Endothelial cell of umbilical vein (primary cell): Measurements from ENCODE around the gene PSAPL1.

Experiments used
- TF ChIP-seq, protein P1 (sequence below), 2 donors: IDR thresholded peaks; 1 replicate in 1 of 2; 2 replicates in 1 of 2; pipeline ENCODE4 v1.5.1; 2011; ENCODE audit warnings: low read length in 2 of 2, mild to moderate bottlenecking in 2 of 2, moderate library complexity in 2 of 2, control low read depth in 1 of 2, inconsistent platforms in 1 of 2, low read depth in 1 of 2; ENCODE audit not compliant: insufficient read depth in 1 of 2; ENCODE audit errors: extremely low read depth in 1 of 2
- TF ChIP-seq, protein P2 (sequence below): IDR thresholded peaks from 2 replicates; pipeline ENCODE4 v1.6.1; 2011; ENCODE audit not compliant: insufficient read depth, insufficient read length

DNA sequence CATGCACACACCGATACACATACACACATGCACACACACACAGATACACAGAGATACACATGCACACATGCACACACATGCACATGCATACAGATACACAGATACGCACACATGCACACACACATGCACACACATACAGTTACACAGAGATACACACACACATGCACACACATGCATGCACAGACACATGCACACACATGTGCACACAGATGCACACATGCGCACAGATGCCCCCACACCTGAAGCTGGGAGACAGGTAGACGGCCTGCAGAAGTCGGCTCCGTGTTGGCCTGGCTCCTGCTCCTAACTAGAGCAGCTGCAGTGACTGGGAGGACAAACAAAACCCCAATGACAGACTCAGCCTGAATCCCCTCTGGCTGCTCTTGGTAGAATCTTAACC lies 46.8 kb downstream of the PSAPL1 start:
- TF ChIP-seq, protein P1, sequence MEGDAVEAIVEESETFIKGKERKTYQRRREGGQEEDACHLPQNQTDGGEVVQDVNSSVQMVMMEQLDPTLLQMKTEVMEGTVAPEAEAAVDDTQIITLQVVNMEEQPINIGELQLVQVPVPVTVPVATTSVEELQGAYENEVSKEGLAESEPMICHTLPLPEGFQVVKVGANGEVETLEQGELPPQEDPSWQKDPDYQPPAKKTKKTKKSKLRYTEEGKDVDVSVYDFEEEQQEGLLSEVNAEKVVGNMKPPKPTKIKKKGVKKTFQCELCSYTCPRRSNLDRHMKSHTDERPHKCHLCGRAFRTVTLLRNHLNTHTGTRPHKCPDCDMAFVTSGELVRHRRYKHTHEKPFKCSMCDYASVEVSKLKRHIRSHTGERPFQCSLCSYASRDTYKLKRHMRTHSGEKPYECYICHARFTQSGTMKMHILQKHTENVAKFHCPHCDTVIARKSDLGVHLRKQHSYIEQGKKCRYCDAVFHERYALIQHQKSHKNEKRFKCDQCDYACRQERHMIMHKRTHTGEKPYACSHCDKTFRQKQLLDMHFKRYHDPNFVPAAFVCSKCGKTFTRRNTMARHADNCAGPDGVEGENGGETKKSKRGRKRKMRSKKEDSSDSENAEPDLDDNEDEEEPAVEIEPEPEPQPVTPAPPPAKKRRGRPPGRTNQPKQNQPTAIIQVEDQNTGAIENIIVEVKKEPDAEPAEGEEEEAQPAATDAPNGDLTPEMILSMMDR (IDR thresholded peaks at IDR 0.05; ENCODE audit: extremely low read depth in 1 of 2, insufficient read depth in 1 of 2, low read depth in 1 of 2, low read length in 2 of 2): no peak
- TF ChIP-seq, protein P2, sequence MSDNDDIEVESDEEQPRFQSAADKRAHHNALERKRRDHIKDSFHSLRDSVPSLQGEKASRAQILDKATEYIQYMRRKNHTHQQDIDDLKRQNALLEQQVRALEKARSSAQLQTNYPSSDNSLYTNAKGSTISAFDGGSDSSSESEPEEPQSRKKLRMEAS: no peak
